LNCAP (cell line): Measurements from ENCODE around the gene SLC39A3.

ENCODE experiments used
- CTCF ChIP-seq: fragments of 450-650 bp; IDR thresholded peaks from 2 replicates; pipeline ENCODE4 v1.5.1; 2017; ENCODE audit warnings: mild to moderate bottlenecking

SLC39A3 gene

GRCh38 chr19:2754659-2755447 lies 15.0 kb upstream of the SLC39A3 start:
- TF ChIP-seq CTCF, result no peak

- TF ChIP-seq CTCF, result no peak
Observed at GRCh38 chr19:2751438-2751830, 11.6 kb upstream of the SLC39A3 start.

GRCh38 chr19:2750808-2751437 lies 11.1 kb upstream of the SLC39A3 start:
- no peak for TF ChIP-seq CTCF

- TF ChIP-seq CTCF, result no peak
Observed at GRCh38 chr19:2747349-2747748, 7.5 kb upstream of the SLC39A3 start.

GRCh38 chr19:2744113-2744512 lies 4.3 kb upstream of the SLC39A3 start:
- TF ChIP-seq CTCF, result no peak

- TF ChIP-seq CTCF, result no peak
Observed at GRCh38 chr19:2743099-2743498, 3.3 kb upstream of the SLC39A3 start.

GRCh38 chr19:2740314-2740656 lies 468 bp upstream of the SLC39A3 start:
- TF ChIP-seq CTCF, result no peak
